ENCODE measurements around the gene SOS1.
"Not testable (repeated sequence)": the region's sequence is repeated elsewhere in the genome, so short reads cannot be mapped to it uniquely, and the experiment has no call there.

Gene SOS1

DNA sequence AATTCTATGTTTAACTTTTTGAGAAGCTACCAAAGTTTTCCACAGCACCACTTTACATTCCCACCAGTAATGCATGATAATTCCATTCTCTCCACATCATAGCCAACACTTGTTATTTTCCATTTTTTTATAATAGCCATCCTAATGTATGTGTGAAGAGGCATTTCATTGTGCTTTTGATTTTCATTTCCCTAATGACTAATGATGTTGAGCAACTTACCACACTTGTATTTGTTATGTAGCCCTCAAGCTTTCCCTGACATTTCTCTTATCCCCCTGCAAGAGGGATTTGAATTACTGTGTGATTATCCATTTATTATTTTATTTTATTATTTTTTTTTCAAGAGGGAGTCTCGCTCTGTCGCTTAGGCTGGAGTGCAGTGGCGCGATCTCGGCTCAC is 23.6 kb upstream of the SOS1 start:
- Mint-ChIP-seq H3K9me3 (no peaks in the 10 kb centered on the region), H3K27ac (no peak overlapping the region), H3K4me3 (no peak overlapping the region), H3K27me3 (ENCODE audit: low read depth) (no peaks in the 10 kb centered on the region), H3K4me1 (ENCODE audit: low read depth) (peaks cover 42% of the 10 kb centered on the region), H3K36me3 (ENCODE audit: low read depth) (peaks cover 9% of the 10 kb centered on the region)

DNA sequence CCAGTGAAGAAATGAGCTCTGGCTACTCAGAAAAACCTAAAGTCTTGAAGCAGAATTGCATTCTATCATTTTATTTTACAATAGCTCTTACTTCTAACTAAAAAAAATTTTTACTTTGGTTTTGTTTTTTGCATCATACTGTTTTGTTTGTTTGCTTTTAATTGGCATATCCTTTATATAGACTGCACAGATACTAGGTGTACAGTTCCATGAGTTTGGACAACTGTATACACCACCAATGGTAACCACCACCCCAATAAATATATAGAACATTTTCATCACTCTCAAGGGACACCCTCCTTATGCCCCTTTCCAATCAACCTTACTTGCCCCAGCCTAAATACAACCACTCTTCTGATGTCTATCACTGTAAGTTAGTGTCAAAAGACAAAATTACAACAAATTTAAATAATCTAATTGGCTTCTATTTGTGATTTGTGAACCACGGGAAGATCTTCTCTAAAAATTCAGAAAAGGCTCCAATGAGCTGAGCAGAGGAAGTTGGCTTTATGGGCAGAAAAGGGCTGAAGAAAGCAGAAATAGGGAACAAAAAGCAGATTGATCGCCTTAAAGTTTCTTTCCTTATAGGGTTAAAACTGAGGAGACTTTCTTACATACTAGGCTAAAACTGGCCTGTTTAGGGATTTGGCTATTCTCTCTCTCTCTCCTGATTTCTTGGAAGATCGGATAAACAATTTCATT is 22.2 kb upstream of the SOS1 start:
- Mint-ChIP-seq H3K27me3 (ENCODE audit: low read depth) (no peaks in the 10 kb centered on the region), H3K36me3 (ENCODE audit: low read depth) (peaks cover 8% of the 10 kb centered on the region), H3K4me1 (ENCODE audit: low read depth) (peaks cover 48% of the 10 kb centered on the region), H3K27ac (peak overlapping the region; percentile 89), H3K9me3 (no peaks in the 10 kb centered on the region), H3K4me3 (peak overlapping the region; percentile 36)

- peaks cover 8% of the 10 kb centered on the region for H3K36me3 Mint-ChIP-seq (ENCODE audit: low read depth)
- H3K27me3 Mint-ChIP-seq (ENCODE audit: low read depth): no peaks in the 10 kb centered on the region
- no peaks in the 10 kb centered on the region for H3K9me3 Mint-ChIP-seq
- peaks cover 52% of the 10 kb centered on the region for H3K4me1 Mint-ChIP-seq (ENCODE audit: low read depth)
- peak overlapping the region; percentile 89 for H3K27ac Mint-ChIP-seq
- peak overlapping the region; percentile 53 for H3K4me3 Mint-ChIP-seq
These were observed 20.8 kb upstream of the SOS1 start for GRCh38 chr2:39141334-39142271.

DNA sequence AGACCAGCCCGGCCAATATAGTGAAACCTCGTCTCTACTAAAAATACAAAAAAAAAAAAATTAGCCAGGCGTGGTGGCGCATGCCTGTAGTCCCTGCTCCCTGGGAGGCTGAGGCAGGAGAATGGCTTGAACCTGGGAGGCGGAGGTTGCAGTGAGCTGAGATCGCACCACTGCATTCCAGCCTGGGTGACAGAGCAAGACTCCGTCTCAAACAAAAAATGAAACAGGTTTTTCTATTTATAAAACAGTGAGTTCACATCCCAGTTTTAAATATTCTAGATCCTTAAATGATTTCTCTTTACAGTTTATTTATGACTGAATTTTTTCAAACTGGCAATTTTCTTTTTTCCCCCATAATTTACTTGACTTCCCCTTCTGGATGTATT is 20.1 kb upstream of the SOS1 start:
- not testable (repeated sequence) for H3K9me3 Mint-ChIP-seq; H3K36me3 Mint-ChIP-seq (ENCODE audit: low read depth); H3K27me3 Mint-ChIP-seq (ENCODE audit: low read depth)
- Mint-ChIP-seq H3K4me1 (ENCODE audit: low read depth) (peaks cover 57% of the 10 kb centered on the region), H3K27ac (peak overlapping the region; percentile 89), H3K4me3 (peak overlapping the region; percentile 50)

GRCh38 chr2:39140322-39140847 is 19.5 kb upstream of the SOS1 start:
- Mint-ChIP-seq H3K27ac (peak overlapping the region; percentile 61), H3K9me3 (no peaks in the 10 kb centered on the region), H3K4me1 (ENCODE audit: low read depth) (peaks cover 62% of the 10 kb centered on the region), H3K27me3 (ENCODE audit: low read depth) (no peaks in the 10 kb centered on the region), H3K4me3 (no peak overlapping the region), H3K36me3 (ENCODE audit: low read depth) (peaks cover 8% of the 10 kb centered on the region)

GRCh38 chr2:39139511-39140237 is 18.8 kb upstream of the SOS1 start:
- Mint-ChIP-seq H3K9me3 (no peaks in the 10 kb centered on the region), H3K4me1 (ENCODE audit: low read depth) (peaks cover 63% of the 10 kb centered on the region), H3K4me3 (no peak overlapping the region), H3K27me3 (ENCODE audit: low read depth) (no peaks in the 10 kb centered on the region), H3K27ac (peak overlapping the region; percentile 41), H3K36me3 (ENCODE audit: low read depth) (peaks cover 8% of the 10 kb centered on the region)

GRCh38 chr2:39138837-39139211 is 18.0 kb upstream of the SOS1 start:
- peaks cover 10% of the 10 kb centered on the region for H3K36me3 Mint-ChIP-seq (ENCODE audit: low read depth)
- H3K27ac Mint-ChIP-seq: no peak overlapping the region
- no peak overlapping the region for H3K4me3 Mint-ChIP-seq
- peaks cover 65% of the 10 kb centered on the region for H3K4me1 Mint-ChIP-seq (ENCODE audit: low read depth)
- no peaks in the 10 kb centered on the region for H3K9me3 Mint-ChIP-seq
- no peaks in the 10 kb centered on the region for H3K27me3 Mint-ChIP-seq (ENCODE audit: low read depth)

DNA sequence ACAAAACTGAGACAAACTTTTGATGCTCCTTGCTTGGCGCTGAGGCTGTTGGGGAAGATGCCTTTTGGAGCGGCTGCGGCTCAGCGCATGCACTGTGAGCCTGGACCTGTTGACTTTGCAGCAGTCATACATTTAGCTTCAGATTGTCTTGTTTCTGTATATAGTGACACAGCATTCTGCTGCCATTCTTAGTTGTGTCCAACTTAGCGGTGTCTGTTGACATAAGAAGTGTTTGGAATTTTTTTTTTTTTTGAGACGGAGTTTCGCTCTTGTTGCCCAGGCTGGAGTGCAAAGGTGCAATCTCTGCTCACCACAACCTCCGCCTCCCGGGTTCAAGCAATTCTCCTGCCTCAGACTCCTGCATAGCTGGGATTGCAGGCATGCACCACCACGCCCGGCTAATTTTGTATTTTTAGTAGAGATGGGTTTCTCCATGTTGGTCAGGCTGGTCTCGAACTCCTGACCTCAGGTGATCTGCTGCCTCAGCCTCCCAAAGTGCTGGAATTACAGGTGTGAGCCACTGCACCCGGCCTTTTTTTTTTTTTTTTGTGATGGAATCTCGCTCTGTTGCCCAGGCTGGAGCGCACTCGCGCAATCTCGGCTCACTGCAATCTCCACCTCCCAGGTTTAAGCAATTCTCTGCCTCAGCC is 17.5 kb upstream of the SOS1 start:
- not testable (repeated sequence) for H3K4me3 Mint-ChIP-seq; H3K9me3 Mint-ChIP-seq; H3K27ac Mint-ChIP-seq; H3K36me3 Mint-ChIP-seq (ENCODE audit: low read depth); H3K27me3 Mint-ChIP-seq (ENCODE audit: low read depth)
- H3K4me1 Mint-ChIP-seq (ENCODE audit: low read depth): peaks cover 64% of the 10 kb centered on the region

- peaks cover 54% of the 10 kb centered on the region for H3K4me1 Mint-ChIP-seq (ENCODE audit: low read depth)
- H3K9me3 Mint-ChIP-seq: no peaks in the 10 kb centered on the region
- no peaks in the 10 kb centered on the region for H3K27me3 Mint-ChIP-seq (ENCODE audit: low read depth)
- H3K4me3 Mint-ChIP-seq: peak overlapping the region; percentile 29
- peaks cover 5% of the 10 kb centered on the region for H3K36me3 Mint-ChIP-seq (ENCODE audit: low read depth)
- H3K27ac Mint-ChIP-seq: peak overlapping the region; percentile 86
These were observed 15.9 kb upstream of the SOS1 start for GRCh38 chr2:39136799-39137198.

DNA sequence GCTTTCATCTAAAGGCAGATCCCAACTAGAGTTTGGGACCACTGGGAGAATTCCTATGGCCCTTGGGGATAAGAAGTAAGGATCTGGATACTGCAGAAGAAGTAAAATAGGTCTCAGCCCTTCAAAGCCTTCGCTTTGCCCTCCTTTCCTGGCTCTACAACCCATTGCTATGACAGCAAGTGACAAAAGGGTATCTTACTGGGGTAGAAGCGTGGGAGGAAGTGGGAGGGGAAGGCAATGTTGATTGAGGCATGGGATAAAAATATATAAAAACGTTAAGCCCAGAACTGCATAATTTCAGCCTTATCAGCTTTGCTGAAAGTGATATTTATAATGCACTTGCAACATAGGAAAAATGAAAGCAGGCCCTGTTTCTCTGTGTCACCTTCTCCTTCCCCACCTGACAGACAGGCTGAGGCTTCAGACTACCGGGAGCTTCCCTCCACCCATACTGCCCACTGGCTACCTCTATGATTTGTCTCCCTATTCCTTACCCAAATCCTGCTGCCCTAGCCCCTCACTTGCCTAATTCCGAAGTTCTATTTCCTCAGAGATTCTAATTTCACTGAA is 14.9 kb upstream of the SOS1 start:
- H3K4me3 Mint-ChIP-seq: peak overlapping the region; percentile 22
- no peaks in the 10 kb centered on the region for H3K9me3 Mint-ChIP-seq
- H3K4me1 Mint-ChIP-seq (ENCODE audit: low read depth): peaks cover 48% of the 10 kb centered on the region
- no peaks in the 10 kb centered on the region for H3K27me3 Mint-ChIP-seq (ENCODE audit: low read depth)
- peak overlapping the region; percentile 86 for H3K27ac Mint-ChIP-seq
- H3K36me3 Mint-ChIP-seq (ENCODE audit: low read depth): peaks cover 5% of the 10 kb centered on the region

DNA sequence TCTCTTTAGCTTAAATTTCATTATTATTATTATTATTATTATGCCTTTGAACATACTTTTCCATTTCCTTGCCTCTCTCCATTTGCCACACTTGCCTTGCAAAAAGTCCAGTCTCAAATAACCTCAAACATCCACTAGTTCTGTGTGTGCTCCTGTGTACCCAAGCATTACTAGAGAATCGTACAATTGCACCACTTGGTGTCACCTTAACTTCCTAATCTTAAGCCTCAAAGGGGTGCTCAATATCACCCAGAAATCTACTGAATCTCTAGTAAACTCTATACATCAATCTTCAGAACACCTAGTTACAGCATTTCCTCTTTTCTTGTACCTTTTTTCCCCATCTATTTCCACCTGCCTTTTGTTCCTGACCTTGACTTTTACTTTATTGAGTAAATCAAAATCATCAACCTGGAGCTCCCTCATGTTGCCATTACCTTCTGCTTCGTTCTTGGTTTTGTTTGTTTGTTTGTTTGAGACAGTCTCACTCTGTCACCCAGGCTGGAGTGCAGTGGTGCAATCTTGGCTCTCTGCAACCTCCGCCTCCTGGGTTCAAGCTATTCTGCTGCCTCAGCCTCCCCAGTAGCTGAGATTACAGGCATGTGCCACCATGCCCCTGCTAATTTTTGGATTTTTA is 12.5 kb upstream of the SOS1 start:
- Mint-ChIP-seq H3K4me3 (no peak overlapping the region), H3K27me3 (ENCODE audit: low read depth) (no peaks in the 10 kb centered on the region), H3K9me3 (no peaks in the 10 kb centered on the region), H3K36me3 (ENCODE audit: low read depth) (peaks cover 6% of the 10 kb centered on the region), H3K4me1 (ENCODE audit: low read depth) (peaks cover 45% of the 10 kb centered on the region), H3K27ac (no peak overlapping the region)

GRCh38 chr2:39128919-39129391 is 8.1 kb upstream of the SOS1 start:
- Mint-ChIP-seq H3K4me1 (ENCODE audit: low read depth) (peaks cover 44% of the 10 kb centered on the region), H3K27me3 (ENCODE audit: low read depth) (no peaks in the 10 kb centered on the region), H3K36me3 (ENCODE audit: low read depth) (peaks cover 8% of the 10 kb centered on the region), H3K27ac (peak overlapping the region; percentile 85), H3K9me3 (no peaks in the 10 kb centered on the region), H3K4me3 (peak overlapping the region; percentile 11)

GRCh38 chr2:39127973-39128372 is 7.1 kb upstream of the SOS1 start:
- H3K27ac Mint-ChIP-seq: peak overlapping the region; percentile 85
- peaks cover 11% of the 10 kb centered on the region for H3K36me3 Mint-ChIP-seq (ENCODE audit: low read depth)
- peaks cover 45% of the 10 kb centered on the region for H3K4me1 Mint-ChIP-seq (ENCODE audit: low read depth)
- no peaks in the 10 kb centered on the region for H3K9me3 Mint-ChIP-seq
- no peaks in the 10 kb centered on the region for H3K27me3 Mint-ChIP-seq (ENCODE audit: low read depth)
- peak overlapping the region; percentile 30 for H3K4me3 Mint-ChIP-seq

Measured in T-helper 1 cell treated with Interleukin-12 subunit alpha and Interleukin-12 subunit beta and Interleukin-4 antibody, amounts not matched to agents 30 μg/mL and 1 μg/mL, for 36 hours (primary cell).